Stimulated activated naive CD4-positive, alpha-beta T cell treated with Interleukin-2 at 50 U/mL for 16 hours (primary cell): ENCODE results near the gene MILR1.
A peak's percentile ranks its signal among the peaks of the same experiment; 100 is the strongest.

Source experiments
- DNase-seq: peaks from one replicate; lab custom pipeline; 2025; lab: John Stamatoyannopoulos, UW

MILR1 gene

DNA sequence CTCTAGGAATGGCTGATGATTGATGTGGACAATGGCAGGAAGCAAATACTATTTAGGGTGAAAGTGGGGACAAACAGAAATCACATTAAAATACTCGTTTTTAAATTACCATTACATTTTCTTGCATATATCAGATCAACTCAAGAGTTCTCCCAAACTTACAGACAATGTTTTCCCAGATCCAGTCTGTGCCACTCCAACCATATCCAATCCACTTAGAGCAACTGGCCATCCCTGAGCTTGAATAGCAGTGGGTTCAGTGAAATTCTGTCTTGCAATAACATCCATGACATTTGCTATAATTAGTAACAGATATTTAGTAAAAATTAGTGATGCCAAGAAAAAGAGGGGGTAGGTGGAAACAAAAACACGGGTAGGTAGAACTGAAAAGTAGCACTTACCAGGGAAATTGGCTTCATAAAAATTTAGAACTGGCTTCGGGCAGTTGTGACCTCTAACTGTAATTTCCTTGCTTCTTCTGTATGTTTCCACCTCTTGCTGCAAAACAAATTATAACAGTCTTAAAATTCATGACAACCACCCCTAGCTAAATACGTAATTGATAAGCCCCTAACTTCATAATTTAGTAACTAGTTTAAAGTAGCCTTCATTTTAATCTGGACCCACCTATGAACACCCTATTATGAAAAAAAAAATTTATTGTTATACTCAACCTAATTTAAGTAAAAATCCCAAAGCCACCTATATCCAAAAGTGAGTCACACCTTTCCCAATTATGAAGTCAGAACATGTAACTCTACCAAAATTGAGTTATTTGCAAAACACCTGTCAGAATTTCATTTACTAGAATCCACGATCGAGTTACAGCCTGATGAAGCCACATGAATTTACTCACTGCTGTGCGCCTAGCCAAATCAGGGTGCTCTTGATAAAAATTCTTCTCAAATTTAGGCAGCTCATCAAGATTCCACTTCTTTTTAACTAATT lies 55.2 kb downstream of the MILR1 start:
- no peak for DNase-seq

DNA sequence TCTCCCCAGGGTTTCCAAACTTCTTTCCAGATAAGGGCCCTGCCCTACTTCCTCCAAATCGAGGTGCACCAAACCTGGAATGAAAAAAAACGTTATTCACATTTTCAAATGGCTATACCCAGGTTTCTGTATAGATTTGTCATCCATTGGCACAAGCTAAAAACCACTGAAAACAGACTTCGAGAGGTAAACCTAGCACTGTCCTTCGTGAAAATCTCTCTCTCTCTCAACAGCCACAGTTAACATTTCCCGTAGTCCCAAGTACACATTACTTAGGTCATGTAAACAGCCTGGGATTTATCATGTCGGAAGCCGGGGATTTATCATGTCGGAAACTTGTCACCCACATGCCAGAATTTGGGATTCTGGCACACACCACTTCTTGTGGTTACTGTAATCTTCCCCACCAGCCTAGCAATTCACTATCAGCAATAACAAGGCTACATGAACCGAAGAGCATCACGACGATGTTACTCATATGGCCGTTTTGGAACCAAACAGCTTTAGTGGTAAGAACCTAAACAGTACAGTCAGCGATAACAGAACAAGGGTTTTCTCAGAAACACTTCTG lies 55.9 kb downstream of the MILR1 start:
- DNase-seq: no peak

DNA sequence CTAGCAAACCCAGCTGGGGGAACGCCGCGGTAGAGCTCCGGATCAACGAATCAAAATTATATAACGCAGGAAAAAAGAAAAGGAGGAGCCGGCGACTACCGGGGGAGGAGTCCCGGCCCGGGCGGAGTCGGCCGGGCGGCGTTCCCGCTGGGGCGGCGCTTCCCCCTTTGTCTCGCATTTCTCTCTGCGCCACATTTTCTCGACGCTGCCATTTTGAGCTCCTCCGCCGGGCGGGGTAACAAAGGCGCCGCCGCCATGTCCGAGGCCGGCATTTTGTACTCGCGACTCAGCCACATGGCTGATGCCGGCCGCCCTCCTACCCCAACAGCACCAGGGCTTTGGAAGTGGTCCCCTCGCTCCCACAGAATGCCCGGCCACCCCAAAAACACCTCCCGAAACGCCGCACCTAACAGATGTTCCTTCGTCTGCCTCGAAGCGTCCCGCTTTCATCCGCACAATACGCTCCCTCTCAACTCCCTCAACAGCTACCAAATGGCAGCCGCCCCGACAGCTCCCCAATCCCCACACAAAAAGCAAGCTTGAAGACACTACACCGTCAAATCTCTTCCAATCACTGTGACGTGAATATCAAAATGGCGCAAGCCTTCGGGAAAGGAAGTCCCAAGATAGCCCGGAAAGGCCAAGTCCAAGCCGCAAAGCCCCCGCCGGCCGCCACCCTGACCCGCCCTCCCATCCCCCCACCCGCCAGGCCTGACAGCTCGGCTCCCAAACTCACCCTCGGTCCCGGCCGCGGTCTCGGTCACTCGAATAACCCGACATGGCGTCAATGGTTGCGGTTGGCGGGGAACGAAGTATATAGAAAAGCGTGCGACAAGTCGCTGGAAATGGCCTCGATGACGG lies 56.7 kb downstream of the MILR1 start:
- peak; percentile 81 for DNase-seq

DNA sequence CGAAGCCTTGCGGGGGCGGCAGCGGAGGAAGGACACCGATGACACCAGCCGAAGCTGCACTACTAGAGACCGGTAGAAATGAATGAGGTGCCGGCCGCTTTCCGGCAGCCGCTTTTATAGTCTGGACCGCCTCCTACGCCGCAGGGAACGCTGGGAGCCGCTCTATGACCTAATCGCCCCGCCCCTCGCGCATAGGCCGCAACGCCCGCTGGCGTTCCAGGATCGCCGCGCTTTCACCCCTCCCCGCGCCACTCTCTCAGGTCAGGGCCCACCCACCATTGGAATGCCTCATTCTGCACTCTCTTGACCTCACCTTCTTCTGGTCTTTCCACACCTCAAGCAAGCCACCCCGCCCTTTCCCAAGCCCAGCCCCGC lies 57.3 kb downstream of the MILR1 start, which contains the start of gene DDX5:
DDX5 (minus strand) TSS at position 89 of the 375 bp plus-strand sequence. CDS start 170 bp downstream, outside the sequence.
- DNase-seq: peak; percentile 100

DNA sequence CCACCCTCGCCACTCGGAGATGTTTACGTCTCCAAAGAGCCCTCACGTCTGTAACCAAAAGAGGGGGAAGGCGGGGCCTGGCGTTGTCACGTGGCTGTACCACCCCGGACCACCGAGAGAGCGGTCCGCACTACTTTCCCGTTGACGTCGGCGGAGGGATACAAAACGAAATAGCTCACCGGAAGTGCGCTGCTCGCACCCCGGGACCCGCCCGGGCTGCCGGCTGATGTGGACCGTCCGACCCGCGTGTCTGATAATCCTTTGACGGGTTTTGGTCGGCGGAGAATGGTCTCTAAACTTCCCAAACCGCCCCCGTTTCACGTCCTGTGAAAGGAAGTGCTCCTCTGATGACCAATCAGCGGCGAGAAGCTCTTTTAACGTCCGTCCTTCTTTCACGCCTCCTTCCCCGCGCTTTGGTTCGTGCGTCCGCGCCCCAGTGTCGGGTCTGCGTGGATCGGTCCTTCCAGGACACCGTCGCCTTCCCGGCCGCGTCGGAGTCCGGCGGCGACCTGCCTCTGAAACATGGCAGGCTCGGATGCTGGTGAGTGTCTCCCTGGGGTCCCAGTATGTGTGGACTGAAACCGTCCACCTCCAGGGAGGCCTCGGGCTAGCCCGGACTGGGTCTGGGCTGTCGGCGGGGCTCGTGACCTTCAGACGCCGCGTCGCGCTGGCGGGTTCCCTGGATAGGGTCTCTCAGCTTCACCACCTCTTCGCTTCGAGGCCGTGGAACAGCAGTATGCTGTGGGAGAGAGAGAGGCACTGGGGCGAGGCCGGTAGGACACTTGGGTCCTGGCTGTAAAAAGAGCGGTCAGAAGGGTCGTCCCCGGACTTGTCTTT lies 57.9 kb downstream of the MILR1 start, which contains the start of gene CEP95:
CEP95 (plus strand) TSS at position 402 of the 837 bp plus-strand sequence; CDS start at position 523, 121 bp downstream.
- DNase-seq: peak; percentile 100

DNA sequence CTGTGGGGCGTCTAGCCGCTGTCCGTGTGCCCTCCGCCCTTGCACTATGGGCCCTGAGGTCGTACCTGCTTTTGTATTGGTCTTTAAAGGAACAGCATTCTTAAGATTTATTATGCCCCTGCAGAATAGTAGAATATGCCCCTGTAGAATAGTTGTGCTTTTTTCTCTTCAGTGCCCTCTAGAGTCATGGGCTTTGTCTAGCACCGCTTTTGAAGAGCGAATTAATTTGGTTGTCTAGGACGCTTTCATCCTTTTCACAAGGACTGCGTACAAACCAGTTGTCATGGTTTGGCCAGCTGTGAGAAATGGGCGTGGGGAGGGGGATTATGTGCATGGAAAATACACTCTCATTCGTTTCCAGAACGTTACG lies 58.5 kb downstream of the MILR1 start:
- no peak for DNase-seq

DNA sequence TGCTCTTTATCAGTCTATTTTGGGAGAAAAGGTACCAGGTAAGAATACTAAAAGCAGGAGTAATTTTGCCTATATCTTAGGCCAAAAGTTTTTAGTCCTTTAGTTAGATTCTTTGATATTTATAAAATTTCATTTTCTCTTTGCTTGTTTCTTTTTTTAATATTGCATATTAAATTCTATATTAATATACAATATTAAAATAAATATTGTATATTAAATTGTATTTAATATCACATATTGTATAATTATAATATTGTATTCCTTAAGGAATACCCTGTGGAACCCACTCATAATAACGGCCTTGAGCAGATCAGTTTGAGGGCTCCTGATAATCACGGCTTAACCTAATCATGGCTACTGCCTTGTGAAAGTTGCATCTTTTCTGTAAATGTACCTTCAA lies 59.8 kb downstream of the MILR1 start:
- no peak for DNase-seq

DNA sequence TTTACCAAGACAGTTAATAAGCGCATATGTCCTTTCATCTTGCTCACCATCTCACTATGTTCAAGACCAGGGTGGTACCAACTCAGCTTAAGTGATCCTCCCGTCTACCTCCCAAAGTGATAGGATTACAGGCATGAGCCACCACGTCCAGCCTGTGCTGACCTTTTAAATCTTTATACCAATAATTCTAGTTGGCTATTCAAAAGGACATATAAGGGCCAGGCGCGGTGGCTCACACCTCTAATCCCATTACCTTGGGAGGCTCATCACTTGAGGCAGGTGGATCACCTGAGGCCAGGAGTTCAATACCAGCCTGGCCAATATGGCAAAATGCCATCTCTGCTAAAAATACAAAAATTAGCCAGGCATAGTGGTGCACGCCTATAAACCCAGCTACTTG lies 60.3 kb downstream of the MILR1 start:
- DNase-seq: no peak

DNA sequence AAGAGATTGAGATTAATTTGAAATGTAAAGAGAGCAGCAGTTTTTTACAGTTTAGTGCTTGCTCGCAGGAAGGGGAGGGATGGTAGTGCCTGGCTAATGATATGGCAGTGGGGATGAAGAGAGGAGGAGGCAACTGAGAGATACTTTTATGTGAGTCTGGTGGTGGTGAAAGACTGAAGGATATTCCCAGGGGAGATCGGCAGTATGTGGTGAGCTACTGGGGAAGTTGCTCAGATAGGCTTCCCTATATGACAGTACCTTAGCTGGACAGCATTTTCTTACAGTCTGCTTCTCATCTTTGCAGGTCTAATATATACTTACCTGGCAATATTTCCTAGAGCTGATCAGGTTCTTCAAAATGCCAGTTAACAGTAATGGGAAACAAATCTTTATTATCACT lies 66.5 kb downstream of the MILR1 start:
- DNase-seq: no peak

DNA sequence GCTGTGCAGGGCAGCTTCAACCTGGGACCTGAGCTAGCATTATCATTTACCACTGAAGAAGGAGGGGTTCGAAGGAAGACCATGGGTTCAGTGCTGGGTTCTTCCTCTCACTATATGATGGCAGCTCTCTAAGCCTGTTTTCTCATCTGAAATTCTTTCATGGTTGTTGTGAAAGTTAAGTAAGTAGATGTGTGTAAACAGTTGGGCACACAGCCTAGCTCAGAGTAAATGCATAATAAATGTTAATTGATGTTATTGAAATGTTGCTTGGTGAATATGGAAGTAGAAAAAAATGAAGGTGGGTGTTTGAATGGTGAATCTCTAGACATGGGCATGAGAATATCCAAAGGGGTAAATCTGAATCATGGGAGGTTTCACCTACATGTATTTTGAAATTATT lies 66.9 kb downstream of the MILR1 start:
- no peak for DNase-seq
